Stimulated activated CD4-positive, alpha-beta T cell treated with anti-CD3 and anti-CD28 coated beads, Interleukin-4, amount 100 ng/mL, for 24 hours (primary cell): ENCODE measurements around the gene ZNF423.

Experiments
- DNase-seq: peaks from one replicate; pipeline ENCODE4 v3.0.0-alpha.2; 2020

The ZNF423 gene

DNA sequence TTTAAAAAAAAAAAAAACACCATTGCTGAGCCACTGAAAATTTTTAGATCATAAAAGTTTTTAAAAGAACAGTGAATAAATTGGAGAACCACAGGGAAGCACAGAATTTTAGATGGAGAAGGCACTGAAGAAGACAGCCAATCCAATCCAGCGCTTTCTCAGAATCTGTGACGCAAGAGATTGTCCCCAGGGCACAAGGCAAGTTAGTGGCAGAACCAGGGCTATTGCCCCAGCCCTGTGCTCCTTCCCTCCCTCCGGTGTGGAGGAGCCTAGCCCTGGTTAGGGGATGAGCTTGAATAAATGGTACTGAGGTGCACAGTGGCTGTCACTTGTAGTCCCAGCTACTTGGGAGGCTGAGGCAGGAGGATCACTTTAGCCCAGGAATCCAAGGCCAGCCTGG, 108.3 kb downstream of the ZNF423 start:
- DNase-seq = no peak

DNA sequence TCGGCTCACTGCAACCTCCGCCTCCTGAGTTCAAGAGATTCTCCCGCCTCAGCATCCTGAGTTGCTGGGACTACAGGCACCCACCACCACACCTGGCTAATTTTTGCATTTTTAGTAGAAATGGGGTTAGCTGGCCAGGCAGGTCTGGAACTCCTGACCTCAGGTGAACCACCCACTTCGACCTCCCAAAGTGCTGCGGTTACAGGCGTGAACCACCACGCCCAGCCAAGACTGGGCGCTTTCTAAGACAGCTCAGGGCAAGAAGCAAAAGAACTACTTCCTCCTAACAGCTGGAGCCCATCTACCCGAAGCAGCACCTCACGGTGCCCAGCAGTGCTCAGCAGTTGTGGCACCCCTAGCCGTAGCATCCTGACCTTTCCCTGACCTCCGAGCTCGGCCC, 109.4 kb downstream of the ZNF423 start:
- no peak for DNase-seq

- DNase-seq = no peak
These were observed 110.6 kb downstream of the ZNF423 start for GRCh38 chr16:49745311-49745747.

- DNase-seq = no peak
These were observed 111.4 kb downstream of the ZNF423 start for GRCh38 chr16:49744244-49745220.

- no peak for DNase-seq
These were observed 112.3 kb downstream of the ZNF423 start for GRCh38 chr16:49743658-49744057.

DNA sequence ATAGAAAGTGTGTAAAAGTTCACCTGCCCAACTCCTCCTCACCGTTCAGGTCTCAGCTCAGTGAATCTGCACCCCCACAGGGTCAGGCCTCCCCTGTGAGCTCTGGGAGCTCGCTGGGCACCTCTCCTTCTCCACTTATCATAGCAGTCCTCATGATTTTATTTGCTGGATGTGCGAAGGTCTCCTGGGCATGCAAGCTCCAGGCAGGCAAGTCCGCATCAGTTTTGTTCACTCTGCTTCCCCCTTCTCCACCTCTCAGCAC, 112.8 kb downstream of the ZNF423 start:
- no peak for DNase-seq

GRCh38 chr16:49742428-49743202, 113.3 kb downstream of the ZNF423 start:
- no peak for DNase-seq

DNA sequence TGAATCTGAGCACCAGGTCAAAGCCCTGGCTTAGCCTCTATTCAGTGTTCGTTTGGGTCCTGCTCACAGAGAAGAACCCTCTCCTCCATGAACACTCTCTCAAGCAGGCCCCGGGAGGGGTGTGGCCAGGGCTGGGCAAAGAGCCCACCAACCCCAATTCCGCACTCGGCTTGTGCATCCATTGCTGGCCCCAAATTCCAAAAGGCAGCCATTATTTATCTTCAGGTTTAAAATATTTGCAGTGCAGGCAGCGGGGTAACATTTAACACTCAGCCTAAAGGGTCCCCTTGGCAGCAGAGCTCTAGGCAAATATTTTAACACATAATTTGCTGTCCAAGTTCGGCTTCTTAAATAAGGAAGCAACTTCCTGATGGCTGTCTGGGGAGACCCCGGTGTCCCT, 115.7 kb downstream of the ZNF423 start:
- DNase-seq = no peak

GRCh38 chr16:49739381-49739780, 116.5 kb downstream of the ZNF423 start:
- DNase-seq = no peak

- DNase-seq = no peak
These were observed 117.1 kb downstream of the ZNF423 start for GRCh38 chr16:49738832-49739231.

DNA sequence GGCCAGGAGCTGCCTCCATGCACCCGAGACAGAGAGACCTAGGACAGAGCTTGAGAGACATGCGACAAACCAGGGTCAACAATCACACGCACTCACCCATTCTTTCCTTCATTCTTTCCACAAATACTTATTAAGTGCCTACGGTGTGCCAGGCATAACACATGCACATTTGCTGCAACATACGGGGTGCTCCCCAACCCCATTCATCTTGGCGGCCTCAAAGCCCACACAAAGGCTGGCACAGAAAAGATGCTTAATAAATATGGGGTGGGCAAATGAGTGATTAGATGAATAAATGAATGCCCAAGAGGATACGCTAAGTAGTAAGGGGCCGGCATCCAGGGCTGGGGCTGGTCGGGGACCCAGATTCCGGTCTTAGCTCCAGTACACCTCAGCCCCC, 117.9 kb downstream of the ZNF423 start:
- no peak for DNase-seq

DNA sequence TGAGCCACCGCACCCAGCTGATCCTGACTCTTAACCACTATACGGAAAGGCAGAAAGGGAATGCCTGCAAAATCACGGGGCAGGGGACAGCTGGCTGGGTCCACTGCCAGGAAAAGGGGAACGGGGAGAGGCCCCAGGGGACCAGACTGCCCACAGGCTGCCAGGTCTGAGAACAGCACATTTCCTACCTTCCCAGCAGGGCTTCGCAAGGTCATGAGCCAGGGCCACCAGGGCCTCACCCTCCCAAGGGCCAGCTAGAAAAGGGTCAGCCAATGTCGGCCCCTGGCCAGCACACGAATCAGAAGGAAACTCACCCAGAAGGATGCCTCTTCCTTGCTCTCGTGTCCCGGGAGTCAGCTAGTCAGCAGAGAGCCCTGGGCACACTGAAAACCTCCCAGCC, 118.4 kb downstream of the ZNF423 start:
- no peak for DNase-seq

GRCh38 chr16:49734331-49734730, 121.6 kb downstream of the ZNF423 start:
- DNase-seq = no peak

- no peak for DNase-seq
These were observed 122.5 kb downstream of the ZNF423 start for GRCh38 chr16:49733313-49734009.

DNA sequence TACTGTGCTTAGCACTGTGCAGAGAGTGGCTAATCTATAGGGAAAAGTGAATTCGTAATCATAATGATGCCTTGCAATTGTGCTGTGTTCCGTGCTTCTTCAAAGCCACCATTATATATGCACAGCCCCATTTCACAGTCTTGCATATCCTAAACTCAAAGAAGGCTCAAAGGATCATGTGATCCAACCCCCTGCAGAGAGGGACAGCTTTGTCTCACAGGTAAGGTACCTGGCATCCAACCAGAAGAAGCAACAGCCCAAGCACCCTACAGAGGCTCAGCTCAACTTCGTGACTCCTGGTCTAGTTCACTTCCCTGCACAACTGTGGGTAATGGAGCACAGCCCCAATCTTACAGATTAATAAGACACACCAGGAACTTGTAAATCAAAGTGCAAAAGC, 124.0 kb downstream of the ZNF423 start:
- DNase-seq = no peak

DNA sequence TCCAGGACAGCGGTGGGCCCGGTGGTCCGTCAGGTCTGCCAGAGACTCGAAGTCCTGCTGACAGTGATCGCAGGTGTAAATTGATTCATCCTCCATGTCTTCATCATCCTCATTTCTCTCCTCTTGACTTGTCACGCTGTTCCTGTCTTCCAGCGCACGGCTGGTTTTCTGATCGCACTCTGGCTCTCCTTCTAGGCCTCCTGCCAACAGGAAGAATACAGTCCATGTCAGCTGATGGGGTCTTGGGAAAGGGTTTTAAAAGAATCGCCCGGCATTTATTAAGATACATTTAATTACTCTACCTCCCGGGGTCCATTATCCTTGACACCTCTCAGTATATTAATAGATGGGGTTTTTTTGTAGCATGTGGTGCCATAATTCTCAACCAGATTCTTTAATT, 125.1 kb downstream of the ZNF423 start:
- DNase-seq = no peak

DNA sequence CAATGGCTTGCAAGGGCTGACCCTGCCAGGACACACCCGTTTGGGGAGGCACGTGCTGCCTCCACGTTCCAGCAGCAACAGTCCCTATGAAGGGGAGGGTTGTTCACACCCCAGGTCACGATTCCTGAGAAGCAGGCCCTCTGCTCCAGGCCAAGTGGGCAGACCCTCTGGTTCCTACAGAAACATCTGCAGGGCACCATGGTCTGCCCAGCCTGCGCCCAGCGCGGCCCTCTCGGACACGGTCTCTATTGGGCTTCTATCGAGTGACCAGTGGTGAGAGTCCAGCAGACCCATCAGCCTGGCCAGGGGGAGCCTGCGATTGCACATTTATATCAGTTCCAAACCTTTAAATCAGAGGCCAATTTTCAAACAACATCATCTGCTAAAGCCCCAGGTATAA, 128.3 kb downstream of the ZNF423 start:
- DNase-seq = no peak

DNA sequence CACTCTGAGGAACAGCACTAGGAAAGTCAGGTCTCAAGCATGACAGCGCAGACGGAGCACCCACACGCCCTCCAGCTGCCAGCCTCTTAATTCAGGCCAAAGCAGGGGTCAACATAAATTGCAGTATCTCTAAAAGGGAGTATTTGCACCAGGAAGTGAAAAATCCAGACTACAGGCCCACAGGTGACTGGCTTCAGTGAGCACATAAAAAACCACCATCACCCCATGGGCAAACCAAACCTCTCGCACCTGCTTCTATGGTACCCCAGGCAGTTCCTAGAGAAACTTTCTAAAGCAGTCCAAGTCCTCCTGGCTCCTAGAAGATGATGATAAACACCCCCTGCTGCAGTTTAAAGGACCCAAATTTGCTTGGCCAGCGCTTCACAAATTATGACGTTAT, 129.8 kb downstream of the ZNF423 start:
- no peak for DNase-seq

DNA sequence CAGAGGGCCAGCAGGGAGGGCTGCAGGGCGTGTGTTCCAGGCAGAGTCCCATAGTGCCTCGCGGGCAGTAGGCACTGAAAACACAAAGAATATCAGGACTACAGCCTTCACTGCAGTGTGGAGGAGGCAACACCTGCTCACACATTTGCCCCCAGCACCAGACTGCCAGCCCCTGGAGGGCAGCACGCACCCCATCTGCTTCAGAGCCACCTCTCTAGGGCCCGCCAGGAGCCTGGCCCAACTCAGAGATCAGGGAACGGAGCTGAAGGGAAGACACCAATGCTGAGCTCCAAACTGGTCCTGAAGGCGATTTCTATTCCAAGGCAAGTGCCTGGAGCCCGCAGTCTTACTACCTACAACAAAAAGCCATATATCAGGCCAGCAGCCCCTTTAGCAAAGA, 130.3 kb downstream of the ZNF423 start:
- no peak for DNase-seq

DNA sequence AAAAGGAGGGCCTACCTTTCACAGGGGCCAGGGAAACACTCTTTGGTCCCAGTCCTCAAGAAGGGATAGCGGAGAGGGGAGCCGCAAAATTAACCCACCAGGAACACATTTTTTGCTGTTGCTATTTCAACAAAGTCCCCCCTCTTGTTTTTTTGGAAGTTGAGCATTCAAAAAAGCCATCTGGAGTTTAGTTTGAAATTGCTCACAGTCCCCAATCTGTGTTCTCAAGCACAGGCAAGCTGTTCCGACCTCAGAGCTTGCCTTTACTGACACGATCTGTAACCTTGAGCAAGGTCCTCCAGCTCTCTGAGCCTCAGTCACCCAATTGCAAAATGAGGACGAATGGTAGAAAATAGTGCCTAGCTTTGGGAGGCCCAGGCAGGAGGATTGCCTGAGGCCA, 131.1 kb downstream of the ZNF423 start:
- no peak for DNase-seq

- DNase-seq = no peak
These were observed 132.6 kb downstream of the ZNF423 start for GRCh38 chr16:49723310-49723709.

GRCh38 chr16:49720225-49720624, 135.7 kb downstream of the ZNF423 start:
- no peak for DNase-seq

- DNase-seq = no peak
These were observed 138.2 kb downstream of the ZNF423 start for GRCh38 chr16:49717689-49718088.
